NCI-H1417 (cell line): ENCODE measurements around the gene IL2RA.
"Not testable (repeated sequence)": the region's sequence is repeated elsewhere in the genome, so short reads cannot be mapped to it uniquely, and the experiment has no call there.

Experiments used
- DNase-seq, 3 experiments: peaks; one replicate each; lab custom pipeline; 2025; lab: John Stamatoyannopoulos, UW

The IL2RA gene

GRCh38 chr10:6012121-6012905 lies 49.9 kb downstream of the IL2RA start:
- DNase-seq, result no peak

- DNase-seq, result no peak
These were observed 50.6 kb downstream of the IL2RA start for GRCh38 chr10:6011558-6011957.

GRCh38 chr10:6010569-6010968 lies 51.6 kb downstream of the IL2RA start:
- DNase-seq, result no peak

GRCh38 chr10:6009961-6010360 lies 52.2 kb downstream of the IL2RA start:
- no peak for DNase-seq

DNA sequence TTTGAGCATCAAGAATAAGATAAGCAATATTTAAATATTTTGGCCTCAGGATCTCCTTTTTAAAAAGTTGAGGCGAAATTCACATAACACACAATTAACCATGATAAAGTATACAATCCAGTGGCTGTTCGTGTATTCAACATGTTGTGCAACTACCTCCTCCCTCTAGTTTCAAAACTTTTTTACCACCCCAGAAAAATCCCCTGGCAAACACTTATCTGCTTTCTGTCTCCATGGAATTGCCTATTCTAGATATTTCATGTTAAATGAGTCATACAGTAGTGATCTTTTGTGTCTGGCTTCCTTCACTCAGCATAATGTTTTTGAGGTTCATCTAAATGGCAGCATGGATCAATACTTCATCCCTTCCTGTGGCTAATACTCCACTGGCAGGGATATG lies 53.0 kb downstream of the IL2RA start:
- no peak for DNase-seq

DNA sequence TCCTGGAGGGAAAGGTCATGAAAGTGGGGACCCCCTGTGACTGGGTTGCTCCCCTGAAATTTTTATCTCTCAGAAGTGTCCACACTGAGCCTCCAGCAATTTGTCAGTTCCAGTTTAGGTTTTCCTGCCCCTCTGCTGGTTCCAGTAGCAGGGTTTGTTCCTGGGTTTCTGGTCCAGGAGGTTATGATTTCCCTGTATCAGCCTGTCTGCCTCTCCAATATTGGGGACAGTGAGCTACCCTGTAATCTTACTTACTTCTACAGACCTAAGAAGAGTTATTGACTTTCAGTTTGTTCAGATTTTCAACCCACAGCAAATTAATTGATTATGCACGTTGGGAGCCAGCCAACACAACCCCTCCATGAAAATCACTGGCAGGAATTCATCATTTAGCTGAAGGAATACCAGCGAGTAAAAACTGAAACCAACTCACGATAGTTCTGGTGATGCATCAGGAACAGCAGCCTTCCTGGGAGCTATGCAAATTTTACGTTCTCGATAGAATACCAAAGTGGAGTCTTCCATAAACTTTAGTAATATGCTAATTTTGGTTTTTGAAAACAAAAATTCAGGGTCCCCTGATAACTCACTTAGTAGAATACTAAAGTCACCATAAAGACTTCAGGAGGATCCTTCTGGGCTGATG lies 53.5 kb downstream of the IL2RA start:
- no peak for DNase-seq

DNA sequence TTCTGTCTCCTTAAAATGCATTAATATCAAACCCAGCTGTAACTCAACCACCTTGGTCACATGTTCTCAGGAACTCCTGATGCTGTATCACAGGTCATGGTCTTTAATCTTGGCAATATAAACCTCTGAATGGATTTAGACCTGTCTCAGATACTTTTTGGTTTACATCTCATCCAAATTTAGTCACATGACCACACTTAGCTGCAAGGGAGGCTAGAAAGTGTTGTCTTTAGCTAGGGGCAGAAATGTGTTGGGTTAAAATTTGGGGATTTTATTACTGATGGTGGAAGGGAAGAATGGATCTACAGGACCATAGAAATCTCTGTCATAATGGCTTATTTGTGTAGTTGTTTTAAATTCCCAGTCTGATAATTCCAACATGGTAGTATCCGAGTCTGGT lies 55.2 kb downstream of the IL2RA start:
- DNase-seq, result no peak

- no peak for DNase-seq
These were observed 55.6 kb downstream of the IL2RA start for GRCh38 chr10:6006546-6006945.

GRCh38 chr10:6005856-6006395 lies 56.2 kb downstream of the IL2RA start:
- no peak for DNase-seq

DNA sequence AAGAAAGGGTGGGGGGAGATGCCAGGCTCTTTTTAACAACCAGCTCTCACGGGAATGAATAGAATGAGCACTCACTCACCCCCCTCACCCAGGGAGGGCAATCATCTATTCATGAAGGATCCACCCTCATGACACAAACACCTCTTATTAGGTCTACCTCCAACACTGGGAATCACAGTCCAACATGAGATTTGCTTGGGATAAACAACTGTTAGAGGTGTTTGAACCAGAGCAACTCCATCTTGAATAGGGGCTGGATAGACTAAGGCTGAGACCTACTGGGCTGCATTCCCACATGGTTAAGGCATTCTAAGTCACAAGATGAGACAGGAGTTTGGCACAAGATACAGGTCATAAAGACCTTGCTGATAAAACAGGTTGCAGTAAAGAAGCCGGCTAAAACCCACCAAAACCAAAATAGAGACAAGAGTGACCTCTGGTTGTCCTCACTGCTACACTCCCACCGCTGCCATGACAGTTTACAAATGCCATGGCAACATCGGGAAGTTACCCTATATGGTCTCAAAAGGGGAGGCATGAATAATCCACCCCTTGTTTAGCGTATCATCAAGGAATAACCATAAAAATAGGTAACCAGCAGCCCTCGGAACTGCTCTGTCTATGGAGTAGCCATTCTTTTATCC lies 56.9 kb downstream of the IL2RA start:
- DNase-seq, result not testable (repeated sequence)

GRCh38 chr10:6002809-6003510 lies 59.2 kb downstream of the IL2RA start:
- no peak for DNase-seq

- DNase-seq, result peak in 2 of 3 experiments; percentile 63 to 73
These were observed 62.6 kb downstream of the IL2RA start for GRCh38 chr10:5999440-6000165.

DNA sequence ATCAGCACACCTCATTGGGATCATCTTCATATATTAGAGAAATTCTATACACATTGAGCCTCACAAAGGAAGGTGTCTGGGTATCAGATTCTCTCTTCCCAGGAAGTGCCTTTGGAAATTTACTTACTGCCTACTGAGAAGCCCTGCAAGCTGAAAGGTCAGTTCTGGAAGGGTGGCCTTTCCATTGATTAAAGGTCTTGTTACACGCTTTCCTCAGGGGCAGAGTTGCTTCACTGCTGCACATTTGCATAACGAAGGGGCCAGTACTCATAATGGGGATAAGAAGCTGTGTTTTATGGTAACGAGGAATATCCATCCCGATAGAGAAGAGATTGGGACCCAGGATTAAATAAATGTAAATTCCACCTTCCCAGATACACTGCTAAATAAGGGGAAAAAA lies 65.5 kb downstream of the IL2RA start:
- no peak for DNase-seq

DNA sequence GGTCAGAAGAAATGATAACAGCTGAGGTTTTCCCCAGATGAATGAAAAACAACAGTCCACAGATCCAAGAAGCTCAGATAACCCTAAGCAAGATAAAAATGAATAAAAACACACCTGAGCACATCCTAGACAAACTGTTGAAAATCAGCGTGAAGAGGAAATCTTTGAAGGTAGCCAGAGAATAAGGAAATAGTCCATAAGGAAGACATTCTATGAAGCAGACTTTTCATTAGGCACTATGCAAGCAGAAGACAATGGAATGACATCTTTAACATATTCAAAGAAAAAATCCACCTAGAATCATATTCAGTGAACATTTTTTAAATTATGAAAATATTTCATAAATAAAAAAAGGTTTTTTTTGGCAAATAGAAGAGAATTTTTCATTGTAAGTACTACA lies 69.8 kb downstream of the IL2RA start:
- no peak for DNase-seq

DNA sequence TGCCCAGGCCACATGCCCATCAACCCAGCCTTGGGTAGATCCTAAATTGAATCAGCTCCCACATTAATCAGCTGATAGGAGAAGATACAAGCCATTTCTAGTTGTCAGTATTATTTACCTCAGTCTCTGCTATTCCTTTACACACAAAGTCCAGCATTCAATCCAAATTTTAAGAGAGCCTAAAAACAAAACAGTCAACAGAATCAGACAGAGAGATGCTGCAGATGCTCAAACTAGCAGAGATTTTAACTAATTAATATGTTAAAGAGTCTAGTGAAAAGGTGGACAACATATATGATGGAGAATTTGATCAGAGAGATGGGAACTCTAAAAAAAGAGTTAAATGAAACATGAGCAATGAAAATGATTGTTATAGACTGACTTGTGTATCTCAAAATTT lies 70.5 kb downstream of the IL2RA start:
- DNase-seq, result no peak

GRCh38 chr10:5989756-5990155 lies 72.4 kb downstream of the IL2RA start:
- DNase-seq, result no peak

GRCh38 chr10:5988336-5988920 lies 73.7 kb downstream of the IL2RA start:
- DNase-seq, result no peak

- DNase-seq, result no peak
These were observed 74.4 kb downstream of the IL2RA start for GRCh38 chr10:5987747-5988146.

DNA sequence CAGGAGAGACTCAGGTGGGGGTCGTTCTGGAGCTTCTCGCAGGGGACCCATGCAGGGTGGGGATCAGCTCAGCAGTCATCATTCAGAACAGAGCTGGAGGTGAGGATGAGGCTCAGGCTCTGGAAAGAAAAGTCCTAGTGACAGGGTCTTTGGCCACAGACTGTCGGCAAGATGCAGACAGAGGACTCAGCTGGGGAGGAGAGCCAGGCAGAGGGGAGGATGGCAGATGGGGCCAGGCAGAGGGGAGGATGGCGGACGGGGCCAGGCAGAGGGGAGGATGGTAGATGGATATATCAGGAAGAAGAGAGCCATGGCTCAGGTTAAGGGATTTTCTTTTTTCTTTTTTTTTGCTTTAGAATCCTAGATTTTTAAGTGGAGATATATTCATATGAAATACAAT lies 77.1 kb downstream of the IL2RA start:
- no peak for DNase-seq

- no peak for DNase-seq
These were observed 78.4 kb downstream of the IL2RA start for GRCh38 chr10:5983774-5984173.

DNA sequence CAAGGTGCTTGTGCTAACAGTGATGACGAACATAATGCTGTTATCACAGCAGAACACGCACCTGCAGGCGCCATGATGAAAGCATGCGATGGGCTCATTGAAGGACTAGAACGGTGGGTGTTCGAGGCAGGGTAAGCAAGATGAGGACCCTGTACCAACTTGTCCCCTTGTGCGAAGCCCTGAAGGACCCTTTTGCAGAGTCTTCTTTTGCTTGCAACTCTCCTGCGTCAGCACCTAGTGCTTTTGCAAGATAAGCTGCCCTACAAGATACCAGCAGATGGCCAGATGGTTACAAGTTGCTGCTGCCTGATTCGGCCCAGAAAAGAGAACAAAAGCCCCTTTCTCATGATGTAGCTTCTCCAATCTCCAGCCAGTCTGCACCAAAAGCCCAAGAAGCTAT lies 80.6 kb downstream of the IL2RA start:
- DNase-seq, result no peak

- DNase-seq, result peak in 1 of 3 experiments; percentile 23
These were observed 84.0 kb downstream of the IL2RA start for GRCh38 chr10:5978230-5978489.
